Ovary (tissue), 1 donor: Measurements from ENCODE around the gene NAALADL1.

ENCODE experiments used
- EP300 ChIP-seq: sonication (generic); formaldehyde crosslinking; IDR thresholded peaks from one replicate; pipeline ENCODE4 v1.6.1; 2017; ENCODE audit warnings: antibody characterized with exemption
- POLR2A ChIP-seq: fragments of 450-650 bp; IDR thresholded peaks from one replicate; pipeline ENCODE4 v1.6.1; 2017; ENCODE audit warnings: antibody characterized with exemption, mild to moderate bottlenecking, moderate library complexity

- no peak for TF ChIP-seq EP300
- TF ChIP-seq POLR2A: no peak
Observed at GRCh38 chr11:65071907-65072630, 13.7 kb upstream of the NAALADL1 start.
